HG03521 (cell line): ENCODE results near the gene DCTN4.

ENCODE experiments used
- ATAC-seq: cut with Tn5 transposase; IDR thresholded peaks from one replicate; pipeline ENCODE4 v1.9.1; 2021; ENCODE audit warnings: mild to moderate bottlenecking, moderate library complexity; ENCODE audit not compliant: unreplicated experiment

The DCTN4 gene

GRCh38 chr5:150672237-150672883 is 86.5 kb downstream of the DCTN4 start:
- ATAC-seq, result no peak

GRCh38 chr5:150671509-150672236 is 87.1 kb downstream of the DCTN4 start:
- no peak for ATAC-seq

- no peak for ATAC-seq
Observed at GRCh38 chr5:150670948-150671310, 87.9 kb downstream of the DCTN4 start.

GRCh38 chr5:150670275-150670947 is 88.4 kb downstream of the DCTN4 start:
- no peak for ATAC-seq

GRCh38 chr5:150665044-150665443 is 93.8 kb downstream of the DCTN4 start:
- no peak for ATAC-seq

DNA sequence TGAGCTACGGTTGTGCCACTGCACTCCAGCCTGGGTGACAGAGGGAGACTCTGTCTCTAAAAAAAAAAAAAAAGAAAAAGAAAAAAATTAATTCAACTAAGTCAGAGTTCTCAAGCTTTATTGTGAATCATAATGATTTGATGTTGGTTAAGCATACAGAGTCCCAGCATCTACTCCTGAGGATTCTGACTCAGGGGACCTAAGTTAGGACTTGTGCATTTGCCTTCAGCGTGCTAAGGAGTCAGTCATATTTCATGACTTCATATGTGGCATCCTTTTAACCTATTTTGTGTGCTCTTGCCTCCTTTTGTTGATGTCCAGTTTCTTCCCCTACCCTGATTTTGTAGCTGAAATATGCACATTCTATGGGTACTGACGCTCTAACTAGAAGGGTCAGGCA is 94.9 kb downstream of the DCTN4 start:
- ATAC-seq, result no peak

DNA sequence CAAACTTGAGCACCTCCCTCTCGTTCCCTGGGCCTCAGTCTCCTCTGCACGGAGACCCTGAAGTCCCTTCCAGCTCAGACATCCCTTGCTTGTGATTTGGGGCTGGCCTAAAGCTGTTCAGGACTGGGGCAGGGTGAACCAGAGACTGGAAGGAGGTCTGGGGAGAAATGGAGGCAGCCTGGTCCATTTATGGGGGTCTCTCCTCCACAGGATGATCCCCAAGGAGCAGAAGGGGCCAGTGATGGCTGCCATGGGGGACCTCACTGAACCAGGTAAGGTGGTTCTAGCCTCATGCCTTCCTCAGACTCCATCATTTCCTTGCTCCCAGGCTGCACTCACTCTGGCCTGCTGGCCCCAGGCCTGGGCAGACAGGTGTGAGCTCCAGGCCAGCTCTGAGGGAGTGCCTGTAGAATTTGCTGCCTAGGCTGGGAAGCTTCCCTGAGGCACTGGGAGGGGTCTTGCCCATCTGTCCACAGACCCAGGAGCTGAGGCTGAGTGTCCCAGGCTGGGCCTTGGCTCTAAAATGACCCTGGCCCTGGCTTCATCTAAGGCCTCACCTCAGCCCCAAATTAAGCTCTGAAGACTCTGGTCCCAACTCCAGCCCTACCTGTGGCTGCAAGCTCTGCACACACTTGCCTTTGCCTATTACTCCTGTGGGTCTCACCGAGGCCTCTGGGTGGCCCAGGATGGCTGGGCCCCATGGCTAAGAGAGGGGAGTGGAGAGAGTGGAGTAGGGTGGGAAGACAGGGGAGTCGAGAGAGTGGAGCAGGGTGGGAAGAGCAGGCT is 95.9 kb downstream of the DCTN4 start:
- ATAC-seq, result no peak

- no peak for ATAC-seq
Observed at GRCh38 chr5:150661821-150662596, 96.8 kb downstream of the DCTN4 start.

DNA sequence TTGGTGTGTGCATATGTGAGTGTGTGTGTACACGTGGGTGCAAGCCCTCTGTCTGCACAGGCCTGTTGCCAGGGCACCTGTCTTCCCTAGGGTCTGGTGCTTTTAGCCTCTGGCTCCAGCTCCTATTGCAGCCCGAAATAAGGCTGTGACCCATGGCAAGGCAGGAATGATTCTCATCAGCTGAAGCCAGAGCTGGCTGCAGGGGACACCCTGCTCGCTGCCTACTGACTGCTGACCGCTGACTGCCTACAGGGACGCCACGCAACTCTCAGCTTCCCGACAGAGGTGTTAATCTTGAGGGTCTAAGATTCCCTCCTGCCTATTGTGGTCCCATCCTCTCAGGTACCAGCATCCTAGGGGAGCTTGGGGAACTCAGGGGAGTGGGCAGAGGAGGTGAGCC is 97.7 kb downstream of the DCTN4 start, which contains the start of gene MYOZ3:
MYOZ3 (plus strand) TSS at position 166 of the 400 bp plus-strand sequence. CDS start 1,691 bp downstream, outside the sequence.
- ATAC-seq, result no peak

DNA sequence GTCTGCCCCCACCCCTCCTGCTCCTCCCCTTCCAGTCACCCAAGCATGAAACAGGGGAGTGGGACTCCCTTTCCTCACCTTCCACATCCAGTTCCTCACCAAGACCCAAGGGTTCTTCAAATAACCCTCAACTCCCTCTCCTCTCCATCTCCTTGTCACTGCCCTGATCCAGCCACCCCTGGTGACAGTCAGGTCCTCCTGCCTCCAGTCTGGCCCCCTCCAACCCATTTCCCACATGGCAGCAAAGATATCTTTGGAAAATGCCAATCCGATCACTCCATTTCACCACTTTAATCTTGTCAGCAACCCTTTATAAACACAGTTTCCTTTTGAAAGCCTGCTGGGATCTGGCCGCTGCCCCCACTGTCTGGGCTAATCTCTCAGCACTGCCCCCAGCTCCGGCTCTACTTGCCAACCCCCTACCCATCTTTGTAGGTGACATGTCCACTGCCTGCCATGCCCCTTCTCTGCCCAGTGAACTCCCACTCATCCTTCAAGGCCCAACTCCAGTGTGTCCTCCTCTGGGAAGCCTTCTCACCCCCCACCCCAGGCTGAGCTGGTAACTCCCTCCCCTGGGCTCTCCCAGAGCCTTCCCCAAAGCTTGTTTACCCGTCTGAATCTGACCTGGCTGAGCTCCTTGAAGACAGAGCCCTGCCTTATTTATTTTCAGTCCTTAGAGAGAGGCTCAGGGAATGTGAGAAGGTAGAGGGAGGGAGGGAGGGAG is 98.5 kb downstream of the DCTN4 start:
- ATAC-seq, result no peak

DNA sequence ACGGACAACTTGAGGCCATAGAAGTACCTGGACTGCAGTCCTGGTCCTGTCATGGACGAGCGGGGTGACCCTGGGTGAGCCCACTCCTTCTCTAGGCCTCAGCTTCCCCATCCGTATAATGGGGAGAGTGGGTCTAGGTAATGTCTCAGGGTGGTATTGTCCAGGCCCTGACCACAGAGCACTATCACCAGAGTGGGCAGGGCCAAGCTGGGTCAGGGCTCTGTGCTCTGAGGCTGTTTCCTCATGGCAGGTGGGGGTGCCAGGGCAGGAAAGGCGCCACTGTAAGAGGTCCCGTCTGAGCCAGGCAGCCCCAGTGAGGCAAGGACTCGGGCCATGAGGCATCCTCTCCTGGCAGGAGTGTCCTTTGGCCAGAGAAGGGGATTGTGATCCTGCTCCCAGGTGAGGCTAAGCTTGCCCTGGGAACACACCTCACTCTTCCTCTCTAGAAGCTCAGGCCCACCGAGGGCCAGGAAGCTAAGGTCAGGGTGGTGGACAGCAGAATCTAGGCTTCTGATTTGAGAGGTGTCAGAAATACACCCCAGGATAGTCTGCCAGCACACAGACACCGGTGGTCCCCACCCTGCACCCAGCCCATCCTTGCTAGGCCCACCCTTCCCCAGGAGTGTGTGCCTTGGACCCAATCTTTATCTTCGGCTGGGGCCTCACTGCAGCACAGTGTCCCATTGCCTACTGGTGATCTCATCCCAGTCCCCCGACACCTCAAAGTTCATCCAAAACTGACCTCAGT is 99.3 kb downstream of the DCTN4 start:
- ATAC-seq, result no peak

DNA sequence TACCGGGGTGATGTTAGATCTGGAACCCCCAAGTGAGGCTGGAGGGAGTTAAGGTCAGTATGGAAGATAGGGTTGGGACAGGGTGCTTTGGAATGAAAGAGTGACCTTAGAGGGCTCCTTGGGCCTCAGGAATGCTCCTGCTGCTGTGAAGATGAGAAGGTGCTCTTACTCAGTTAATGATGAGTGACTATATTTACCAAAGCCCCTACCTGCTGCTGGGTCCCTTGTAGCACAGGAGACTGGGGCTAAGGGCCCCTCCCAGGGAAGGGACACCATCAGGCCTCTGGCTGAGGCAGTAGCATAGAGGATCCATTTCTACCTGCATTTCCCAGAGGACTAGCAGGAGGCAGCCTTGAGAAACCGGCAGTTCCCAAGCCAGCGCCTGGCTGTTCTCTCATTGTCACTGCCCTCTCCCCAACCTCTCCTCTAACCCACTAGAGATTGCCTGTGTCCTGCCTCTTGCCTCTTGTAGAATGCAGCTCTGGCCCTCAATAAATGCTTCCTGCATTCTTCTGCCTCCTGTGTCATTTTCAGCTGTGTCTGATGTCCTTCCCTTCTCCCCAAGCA is 100.0 kb downstream of the DCTN4 start:
- ATAC-seq, result no peak
